Heart right ventricle (tissue), 16 donors: ENCODE measurements around the gene XCL2. TPM values are rescaled to one million over a fixed set of nuclear protein-coding genes. Genes with fewer than 3 reads are reported as not detected.
A peak's percentile ranks its signal among the peaks of the same experiment; 100 is the strongest.

Source experiments
- ATAC-seq, 8 donors: fragments of 200-7000 bp; cut with Tn5 transposase; one replicate each; pipeline ENCODE4 v1.9.1; 2020; ENCODE audit warnings: mild to moderate bottlenecking in 8 of 8, moderate library complexity in 8 of 8, moderate number of reproducible peaks in 1 of 8
- DNase-seq, 2 donors: peaks; one replicate each; pipeline ENCODE4 v3.0.0-alpha.2; 2020
- H3K27ac ChIP-seq, 10 donors: fragments of 200-600 bp; sonication (generic) in 2 of 10; one replicate each; pipeline versions ENCODE4 v1.5.0 to v1.8.0; 2020 to 2022; ENCODE audit warnings: mild to moderate bottlenecking in 3 of 10
- H3K27me3 ChIP-seq, 7 donors: fragments of 200-600 bp; one replicate each; pipeline ENCODE4 v1.8.0; 2021 to 2022; ENCODE audit warnings: mild to moderate bottlenecking in 2 of 7
- H3K36me3 ChIP-seq, 9 donors: fragments of 200-600 bp; sonication (generic) in 1 of 9; one replicate each; pipeline versions ENCODE4 v1.5.0 to v1.8.0; 2020 to 2022; ENCODE audit warnings: mild to moderate bottlenecking in 2 of 9
- H3K4me1 ChIP-seq, 9 donors: fragments of 200-600 bp; sonication (generic) in 1 of 9; one replicate each; pipeline versions ENCODE4 v1.5.0 to v1.8.0; 2020 to 2022; ENCODE audit warnings: mild to moderate bottlenecking in 4 of 9
- H3K4me3 ChIP-seq, 10 donors: fragments of 200-600 bp; sonication (generic) in 2 of 10; one replicate each; pipeline versions ENCODE4 v1.5.0 to v1.8.0; 2020 to 2022; ENCODE audit warnings: mild to moderate bottlenecking in 7 of 10, moderate library complexity in 2 of 10
- H3K9me3 ChIP-seq, 11 donors: fragments of 200-600 bp in 10 of 11; sonication (generic) in 2 of 11; one replicate each; pipeline versions ENCODE4 v1.5.0 to v1.8.0; 2013 to 2022; ENCODE audit warnings: mild to moderate bottlenecking in 2 of 11, control low read depth in 1 of 11, moderate library complexity in 1 of 11
- WGBS, 2 donors: extraction: QIAGEN DNeasy Blood & Tissue Kit; methylation state at CpG; one replicate each; pipeline ENCODE4 v1.1.7; 2013; ENCODE audit warnings: inconsistent platforms in 1 of 2; 5-methylcytosine and 5-hydroxymethylcytosine counted together
- intact Hi-C, 10 donors: fragments of 100-400 bp; cut with DNase I; formaldehyde crosslinking; loops; one replicate each; pipeline versions ENCODE4 v1.11.1 to v1.14.2; 2022
- polyA plus RNA-seq, 2 donors: library from polyadenylated mRNA; stranded (reverse); fragments of 200-250 nt; gene quantifications; one replicate each; pipeline ENCODE4 v1.2.3, GENCODE V29; 2013
- total RNA-seq, 10 donors: library from RNA; stranded (reverse); fragmentation: NEBNext Ultra II Directional in 3 of 10; extraction: Animal tissue kit (Norgen Biotek cat#: 25700) in 3 of 10; gene quantifications; one replicate each; pipeline versions ENCODE4 v1.2.1 to v1.2.4, GENCODE V29; 2021 to 2023
- TF ChIP-seq, protein P1 (sequence below), 9 donors: fragments of 200-600 bp; sonication (generic) in 2 of 9; IDR thresholded peaks; one replicate each; pipeline versions ENCODE4 v1.5.0 to v1.8.0; 2021 to 2022; ENCODE audit warnings: antibody characterized with exemption in 9 of 9, mild to moderate bottlenecking in 5 of 9, moderate library complexity in 1 of 9
- donor health status: Arrhythmogenic right ventricular cardiomyopathy.
- donor health status: ischemic (EF 13 %, LVEDD 7.1; RV severe dilation, severe dysfunction).
- donor health status: healthy with polysubstance abuse.
- donor health status: DM: no; HTN: yes; CAD: no.
- donor health status: DM: no; HTN: no; CAD: no.
- donor health status: ischemic (EF 25% LVEDD 6.9; RV normal size, moderate dysfunction).
- donor health status: ischemic (EF 25% LVEDD 5.7; RV mildly dilated, moderate dysfunction).
- donor health status: healthy.
- donor health status: DM: yes; HTN: yes; CAD: no.
- donor health status: Ischemic cardiomyopathy.
- donor health status: ischemic (EF 35%, LVEDD 5.7; RV mildly dilated, moderate dysfunction).
- donor health status: nonischemic (EF 11% LVEDD 7.7; RV severe dilation, severe dysfunction).
- donor health status: DM: yes; HTN: yes; CAD: no.
- donor health status: PGD.
- donor health status: ischemic (EF 29% LVEDD 5.4; RV normal size, mild dysfunction).
- donor health status: nonischemic (EF 23%, LVEDD 6.1; RV moderate dilation, normal function).

The XCL2 gene
- total and polyA plus RNA-seq, 12 donors: 0.17 to 7.5 (median 0.54) TPM; not detected in 9

GRCh38 chr1:168518813-168519212 is 25.0 kb downstream of the XCL2 start:
- no peak overlapping the region for H3K4me3 ChIP-seq
- WGBS, 2 donors: 91 to 94% methylated on average over 1 of the region's 1 CpG
- H3K4me1 ChIP-seq: peaks cover 0 to 48% (median 5%) of the 10 kb centered on the region in 9 donors
- DNase-seq: no peak
- TF ChIP-seq, protein P1, sequence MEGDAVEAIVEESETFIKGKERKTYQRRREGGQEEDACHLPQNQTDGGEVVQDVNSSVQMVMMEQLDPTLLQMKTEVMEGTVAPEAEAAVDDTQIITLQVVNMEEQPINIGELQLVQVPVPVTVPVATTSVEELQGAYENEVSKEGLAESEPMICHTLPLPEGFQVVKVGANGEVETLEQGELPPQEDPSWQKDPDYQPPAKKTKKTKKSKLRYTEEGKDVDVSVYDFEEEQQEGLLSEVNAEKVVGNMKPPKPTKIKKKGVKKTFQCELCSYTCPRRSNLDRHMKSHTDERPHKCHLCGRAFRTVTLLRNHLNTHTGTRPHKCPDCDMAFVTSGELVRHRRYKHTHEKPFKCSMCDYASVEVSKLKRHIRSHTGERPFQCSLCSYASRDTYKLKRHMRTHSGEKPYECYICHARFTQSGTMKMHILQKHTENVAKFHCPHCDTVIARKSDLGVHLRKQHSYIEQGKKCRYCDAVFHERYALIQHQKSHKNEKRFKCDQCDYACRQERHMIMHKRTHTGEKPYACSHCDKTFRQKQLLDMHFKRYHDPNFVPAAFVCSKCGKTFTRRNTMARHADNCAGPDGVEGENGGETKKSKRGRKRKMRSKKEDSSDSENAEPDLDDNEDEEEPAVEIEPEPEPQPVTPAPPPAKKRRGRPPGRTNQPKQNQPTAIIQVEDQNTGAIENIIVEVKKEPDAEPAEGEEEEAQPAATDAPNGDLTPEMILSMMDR (IDR thresholded peaks at IDR 0.05): no peak
- no peak overlapping the region for H3K27ac ChIP-seq
- intact Hi-C loops: no loop called here
- no peaks in the 10 kb centered on the region for H3K27me3 ChIP-seq
- ATAC-seq: no peak
- H3K9me3 ChIP-seq: peaks cover 0 to 4% (median 0%) of the 10 kb centered on the region in 11 donors
- H3K36me3 ChIP-seq: no peaks in the 10 kb centered on the region

DNA sequence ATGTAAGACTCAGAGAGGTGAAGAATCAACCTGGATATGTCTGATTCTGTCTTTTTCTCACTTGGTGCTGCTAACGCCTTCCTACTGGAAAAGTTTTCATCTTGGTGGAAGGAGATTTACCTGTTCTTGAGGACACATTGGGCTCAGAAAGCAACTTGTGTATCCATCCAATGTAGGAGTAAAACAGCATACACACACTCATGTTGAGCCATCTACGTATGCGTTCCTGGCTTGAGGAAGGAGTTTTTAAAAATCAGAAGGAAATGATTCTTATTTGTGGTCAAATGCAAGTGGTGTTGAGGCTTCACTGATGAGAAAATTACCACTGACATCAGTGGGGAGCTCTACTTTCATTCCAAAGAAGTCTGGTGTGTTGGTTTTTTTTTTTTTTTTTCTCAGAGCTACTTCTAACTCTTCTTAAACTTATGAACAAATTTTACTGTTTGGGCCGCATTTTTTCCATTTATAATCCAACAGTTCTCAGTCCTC is 25.6 kb downstream of the XCL2 start:
- Histone ChIP-seq H3K4me3 (no peak overlapping the region), H3K27me3 (no peaks in the 10 kb centered on the region), H3K27ac (no peak overlapping the region), H3K9me3 (no peaks in the 10 kb centered on the region), H3K36me3 (no peaks in the 10 kb centered on the region), H3K4me1 (peaks cover 0 to 48% (median 5%) of the 10 kb centered on the region in 9 donors)
- WGBS, 2 donors: 90 to 92% methylated on average over 4 of the region's 4 CpGs
- ATAC-seq (no peak), DNase-seq (no peak)
- intact Hi-C loops: no loop called here
- TF ChIP-seq, protein P1 (IDR thresholded peaks at IDR 0.05): no peak

DNA sequence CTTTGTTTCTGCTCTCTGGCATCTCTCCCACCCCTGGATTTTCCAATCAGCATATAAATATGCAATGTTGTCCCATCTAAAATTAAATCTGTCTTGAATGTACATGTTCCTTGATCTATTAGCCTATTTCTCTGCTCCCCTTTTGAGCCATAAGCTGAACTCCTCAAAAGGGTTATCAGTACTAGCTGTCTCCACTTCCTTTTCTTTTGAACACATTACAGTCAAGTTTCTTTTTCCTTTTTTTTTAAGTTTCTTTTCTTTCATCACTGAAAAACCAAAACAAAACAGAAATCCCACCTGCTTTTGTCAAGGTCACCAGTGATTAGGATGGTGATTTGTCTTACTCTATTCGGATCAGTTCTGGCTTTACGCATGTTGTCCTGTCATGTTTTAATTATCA is 29.3 kb downstream of the XCL2 start:
- peak overlapping the region in 4 of 10 donors; percentile 3 to 66 (median 21) for H3K27ac ChIP-seq
- ATAC-seq (no peak), DNase-seq (no peak)
- no peaks in the 10 kb centered on the region for H3K27me3 ChIP-seq
- peaks cover 0 to 31% (median 7%) of the 10 kb centered on the region in 9 donors for H3K4me1 ChIP-seq
- 68 to 69% methylated on average over 2 of the region's 2 CpGs for WGBS, 2 donors
- TF ChIP-seq, protein P1 (IDR thresholded peaks at IDR 0.05): no peak
- no peaks in the 10 kb centered on the region for H3K36me3 ChIP-seq
- no peaks in the 10 kb centered on the region for H3K9me3 ChIP-seq
- no peak overlapping the region for H3K4me3 ChIP-seq
- intact Hi-C loops: no loop called here

DNA sequence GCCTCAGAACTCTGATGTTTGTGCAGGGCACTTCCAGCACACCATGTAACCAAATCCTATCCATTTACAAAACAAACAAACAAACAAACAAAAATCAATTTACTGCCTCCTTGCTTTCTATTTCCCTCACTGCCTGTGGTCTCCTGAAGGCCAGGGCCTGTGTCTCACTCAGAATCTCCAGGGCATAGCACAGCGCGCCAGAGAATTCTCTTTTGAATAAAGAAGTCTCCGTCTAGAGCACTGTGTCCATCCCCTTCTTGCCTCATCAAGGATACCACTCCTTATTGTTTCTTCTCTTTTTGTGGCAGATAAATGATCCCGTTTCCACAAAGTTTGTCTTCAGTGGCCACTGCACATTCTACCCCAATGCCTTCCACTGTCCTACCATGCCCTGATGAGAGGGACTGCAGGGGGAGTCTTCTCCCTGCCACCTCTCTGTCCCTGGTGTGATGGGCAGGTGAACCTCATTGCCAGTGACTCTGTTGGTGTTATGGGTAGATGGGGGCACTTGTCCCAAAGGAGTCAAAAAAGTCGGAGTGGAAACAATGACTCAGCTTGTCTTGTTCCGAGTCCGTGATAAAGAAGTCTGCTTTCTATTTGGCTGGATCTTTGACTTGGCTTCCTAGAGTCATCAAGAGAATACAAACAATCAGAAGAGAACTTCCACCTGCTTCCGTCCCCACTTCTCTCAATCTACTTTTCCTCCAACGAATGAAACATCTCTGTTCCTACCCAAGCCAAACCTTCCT is 30.0 kb downstream of the XCL2 start:
- peak in 7 of 8 donors; percentile 29 to 71 (median 50) for ATAC-seq
- Histone ChIP-seq H3K9me3 (no peaks in the 10 kb centered on the region), H3K36me3 (no peaks in the 10 kb centered on the region), H3K4me3 (no peak overlapping the region), H3K27me3 (no peaks in the 10 kb centered on the region), H3K27ac (peak overlapping the region in 5 of 10 donors; percentile 9 to 66 (median 21)), H3K4me1 (peaks cover 0 to 38% (median 7%) of the 10 kb centered on the region in 9 donors)
- no peak for DNase-seq
- intact Hi-C loops: no loop called here
- TF ChIP-seq, protein P1 (IDR thresholded peaks at IDR 0.05): no peak
- WGBS, 2 donors: 47 to 49% methylated on average over 9 of the region's 9 CpGs
